GM12801 (cell line): ENCODE measurements around the gene PTPRF.

ENCODE experiments used
- TF ChIP-seq, protein P1 (sequence below): IDR thresholded peaks from one replicate; pipeline ENCODE4 v1.5.1; 2011; ENCODE audit warnings: control low read depth; ENCODE audit not compliant: insufficient read length; ENCODE audit errors: extremely low read depth

Gene PTPRF

DNA sequence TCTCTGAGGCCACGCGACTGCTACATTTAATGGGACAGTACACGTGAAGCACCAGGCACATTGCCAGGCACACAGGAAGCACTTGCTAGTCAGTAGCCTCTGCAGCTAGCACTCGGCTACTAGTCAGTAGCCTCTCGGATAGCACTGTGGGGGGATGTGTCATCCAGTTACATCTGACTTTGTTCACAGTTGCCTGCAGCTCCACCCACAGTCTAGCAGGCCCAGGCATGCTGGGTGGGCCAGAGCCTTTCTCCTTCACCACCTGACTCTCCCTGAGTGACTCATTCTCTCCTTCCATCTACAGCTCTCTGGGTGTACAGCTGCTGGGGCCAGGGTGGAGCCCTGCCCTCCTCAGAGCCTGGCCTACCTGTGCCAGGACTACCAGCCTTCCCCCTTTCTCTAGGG lies 51.5 kb downstream of the PTPRF start:
- TF ChIP-seq, protein P1, sequence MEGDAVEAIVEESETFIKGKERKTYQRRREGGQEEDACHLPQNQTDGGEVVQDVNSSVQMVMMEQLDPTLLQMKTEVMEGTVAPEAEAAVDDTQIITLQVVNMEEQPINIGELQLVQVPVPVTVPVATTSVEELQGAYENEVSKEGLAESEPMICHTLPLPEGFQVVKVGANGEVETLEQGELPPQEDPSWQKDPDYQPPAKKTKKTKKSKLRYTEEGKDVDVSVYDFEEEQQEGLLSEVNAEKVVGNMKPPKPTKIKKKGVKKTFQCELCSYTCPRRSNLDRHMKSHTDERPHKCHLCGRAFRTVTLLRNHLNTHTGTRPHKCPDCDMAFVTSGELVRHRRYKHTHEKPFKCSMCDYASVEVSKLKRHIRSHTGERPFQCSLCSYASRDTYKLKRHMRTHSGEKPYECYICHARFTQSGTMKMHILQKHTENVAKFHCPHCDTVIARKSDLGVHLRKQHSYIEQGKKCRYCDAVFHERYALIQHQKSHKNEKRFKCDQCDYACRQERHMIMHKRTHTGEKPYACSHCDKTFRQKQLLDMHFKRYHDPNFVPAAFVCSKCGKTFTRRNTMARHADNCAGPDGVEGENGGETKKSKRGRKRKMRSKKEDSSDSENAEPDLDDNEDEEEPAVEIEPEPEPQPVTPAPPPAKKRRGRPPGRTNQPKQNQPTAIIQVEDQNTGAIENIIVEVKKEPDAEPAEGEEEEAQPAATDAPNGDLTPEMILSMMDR = no peak

DNA sequence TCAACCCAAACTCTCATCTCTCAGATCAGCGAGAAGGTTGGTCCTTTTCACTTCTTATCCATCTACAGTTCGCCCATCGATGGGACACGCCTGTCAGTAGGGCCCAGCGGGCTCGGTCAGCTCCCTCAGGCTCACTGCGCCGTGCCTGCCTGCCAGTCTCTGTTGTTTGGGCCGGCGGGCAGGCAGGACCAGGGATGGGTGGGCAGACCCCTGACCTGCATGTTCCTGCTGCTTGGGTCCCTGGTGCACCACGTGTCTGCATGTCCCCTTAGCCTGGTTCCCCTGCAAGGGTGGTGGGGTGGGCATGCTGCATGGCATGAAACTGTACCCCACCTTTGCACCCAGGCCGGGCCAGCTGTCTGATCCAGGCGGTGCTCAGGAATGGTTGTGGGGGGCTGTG lies 52.4 kb downstream of the PTPRF start:
- TF ChIP-seq, protein P1 = no peak

GRCh38 chr1:43584204-43584603 lies 53.5 kb downstream of the PTPRF start:
- TF ChIP-seq, protein P1 = no peak

DNA sequence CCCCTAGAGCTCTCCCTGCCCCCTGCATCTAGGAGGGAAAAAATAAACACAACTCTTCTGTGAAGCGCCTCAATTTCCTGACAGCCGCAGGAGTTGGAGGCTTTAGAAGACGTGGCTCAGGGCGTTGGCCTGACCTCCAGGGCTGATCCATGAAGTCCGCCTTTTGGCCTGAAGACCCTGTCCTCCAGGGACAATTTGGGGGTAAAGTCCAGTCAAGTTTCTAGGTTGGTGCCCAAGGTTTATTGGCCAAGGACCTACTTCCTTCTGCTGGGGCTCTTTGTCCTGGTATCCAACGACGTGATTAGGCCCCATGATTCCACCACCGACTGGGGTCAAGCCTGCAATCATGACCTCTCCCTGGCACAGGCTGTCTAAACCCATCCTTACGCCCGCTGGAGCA lies 54.9 kb downstream of the PTPRF start:
- TF ChIP-seq, protein P1 = no peak

- TF ChIP-seq, protein P1 = no peak
These were observed 55.6 kb downstream of the PTPRF start for GRCh38 chr1:43586136-43586731.

- TF ChIP-seq, protein P1 = no peak
These were observed 56.3 kb downstream of the PTPRF start for GRCh38 chr1:43587001-43587400.

DNA sequence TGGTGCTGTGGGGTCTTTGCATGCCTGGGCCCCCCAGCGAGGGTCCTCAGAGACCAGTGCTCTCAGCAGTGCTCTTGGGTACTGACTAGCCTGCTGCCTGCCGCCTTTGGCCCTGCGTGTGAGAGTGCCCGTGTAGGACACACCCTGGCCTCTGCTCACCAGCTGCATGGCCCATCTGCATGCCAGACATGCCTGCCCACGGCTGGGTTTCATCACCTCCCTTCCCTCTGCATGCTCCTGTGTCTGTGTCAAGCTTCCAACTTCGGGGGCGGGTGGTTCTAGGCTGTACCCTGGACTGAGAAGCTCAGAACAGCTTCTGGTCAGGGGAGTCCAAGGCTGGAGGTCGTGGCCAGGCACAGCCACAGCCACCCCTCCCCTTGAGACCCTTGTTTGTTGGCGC lies 56.9 kb downstream of the PTPRF start:
- TF ChIP-seq, protein P1 = no peak

DNA sequence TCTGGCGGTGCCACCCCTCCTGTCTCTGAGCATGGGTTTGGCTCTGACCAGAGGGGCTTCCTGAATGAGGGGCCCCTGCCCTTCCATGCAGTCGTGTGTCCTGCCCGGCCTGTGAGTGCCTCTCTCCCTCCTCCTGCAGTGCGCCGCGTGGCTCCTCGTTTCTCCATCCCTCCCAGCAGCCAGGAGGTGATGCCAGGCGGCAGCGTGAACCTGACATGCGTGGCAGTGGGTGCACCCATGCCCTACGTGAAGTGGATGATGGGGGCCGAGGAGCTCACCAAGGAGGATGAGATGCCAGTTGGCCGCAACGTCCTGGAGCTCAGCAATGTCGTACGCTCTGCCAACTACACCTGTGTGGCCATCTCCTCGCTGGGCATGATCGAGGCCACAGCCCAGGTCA lies 57.9 kb downstream of the PTPRF start:
- TF ChIP-seq, protein P1 = no peak
